ENCODE data around the gene FHIT. TPM values are rescaled to one million over a fixed set of nuclear protein-coding genes. Genes with fewer than 3 reads are reported as not detected.
A peak's percentile ranks its signal among the peaks of the same experiment; 100 is the strongest.

Gene FHIT
- total and polyA plus RNA-seq, 2 of the 4 experiments (the other 2 are of a cell fraction): 0.07 TPM; not detected in 1

GRCh38 chr3:60742606-60743145 lies 508.6 kb downstream of the FHIT start:
- Histone ChIP-seq H2BK20ac (ENCODE audit: low read depth, low read length) (0 out of 2 replicates have a peak overlapping the region, but pooled peaks have one; percentile 17), H3K36me3 (ENCODE audit: control insufficient read depth, insufficient read depth, low read length) (no peaks in the 10 kb centered on the region), H4K5ac (ENCODE audit: low read depth, low read length) (peak overlapping the region; percentile 15; the same call in 1 of the 2 replicates), H3K27me3 (ENCODE audit: control insufficient read depth, insufficient read depth, low read length) (no peaks in the 10 kb centered on the region), H2BK120ac (ENCODE audit: low read depth, low read length) (peak overlapping the region; percentile 24), H4K20me1 (ENCODE audit: insufficient read depth, low read length) (no peaks in the 10 kb centered on the region), H2BK15ac (ENCODE audit: low read depth, low read length) (no peak overlapping the region), H3K9me3 (ENCODE audit: control insufficient read depth, insufficient read depth, low read length) (no peaks in the 10 kb centered on the region), H3K23ac (ENCODE audit: low read depth, low read length) (no peak overlapping the region), H2BK5ac (ENCODE audit: low read depth, low read length, poor library complexity, severe bottlenecking) (no peak overlapping the region), H3K9me1 (ENCODE audit: insufficient read depth, low read length) (no peaks in the 10 kb centered on the region), H4K91ac (ENCODE audit: insufficient read depth, low read depth, low read length) (no peak overlapping the region; the same call in 1 of the 2 replicates), H2AK9ac (replicated peaks; ENCODE audit: low read depth, low read length, poor library complexity) (no peak overlapping the region), H3K79me1 (ENCODE audit: low read depth in 1 of 2, low read length in 2 of 2) (no peaks in the 10 kb centered on the region), H3K27ac (ENCODE audit: insufficient read depth, low read length) (no peak overlapping the region), H3K4ac (ENCODE audit: low read depth, low read length) (no peak overlapping the region), H3K56ac (ENCODE audit: extremely low read depth, insufficient read depth, low read length) (no peak overlapping the region), H3K4me2 (ENCODE audit: low read depth, low read length) (no peak overlapping the region), H3K18ac (ENCODE audit: low read depth, low read length) (peak overlapping the region; percentile 35; the same call in 1 of the 2 replicates), H3K4me3 (ENCODE audit: insufficient read depth, low read depth, low read length) (no peak overlapping the region), H2AK5ac (ENCODE audit: low read depth, low read length) (no peak overlapping the region), H3K14ac (replicated peaks; ENCODE audit: low read depth, low read length) (no peak overlapping the region), H2AFZ (replicated peaks; ENCODE audit: low read length, poor library complexity) (no peak overlapping the region), H3K4me1 (ENCODE audit: control insufficient read depth, insufficient read depth, low read length) (peaks cover 4% of the 10 kb centered on the region), H3K9ac (ENCODE audit: low read depth, low read length) (no peak overlapping the region), H4K8ac (ENCODE audit: low read depth in 2 of 2, low read length in 2 of 2) (no peak overlapping the region; a peak in 1 of 4 replicates)
- intact Hi-C loops (cut with micrococcal nuclease): no loop called here
- no CpG with 5 or more reads among the region's 8 CpGs for WGBS, 2 experiments (ENCODE audit: extremely low coverage in 2 of 2, insufficient read length in 1 of 2)
- ChIA-PET POLR2A (ENCODE audit: unreplicated experiment) (no interaction called here), CTCF (interaction anchor here (0.7 kb wide), 1 partner anchor 16 kb away, joined by 3 read pairs; no protein-coding TSS in a partner anchor)
- dilution Hi-C loops (cut with HindIII; ENCODE audit: low sequenced_read_pairs, unreplicated experiment): no loop called here
- in situ Hi-C loops (cut with MboI; ENCODE audit: low sequenced_read_pairs): no loop called here
- peak; percentile 24; the same call in 1 of the 2 replicates for TF ChIP-seq SMC3 (IDR thresholded peaks at IDR 0.05; ENCODE audit: low read depth, low read length)
- TF ChIP-seq POLR2A (IDR thresholded peaks at IDR 0.05; ENCODE audit: low read depth, low read length): no peak
- TF ChIP-seq CTCF (conservative IDR thresholded peaks at IDR 0.05; ENCODE audit: low read depth, low read length): peak; percentile 27
- no peak for TF ChIP-seq CHD1 (IDR thresholded peaks at IDR 0.05; ENCODE audit: low read depth, low read length)
- no peak for TF ChIP-seq BHLHE40 (IDR thresholded peaks at IDR 0.05; ENCODE audit: low read depth, low read length)
- no peak for TF ChIP-seq NFE2L2 (IDR thresholded peaks at IDR 0.05; ENCODE audit: low read depth, low read length)
- BruUV-seq (replicated peaks): no TSS peak
- DNase-seq (peak; percentile 47), ATAC-seq (ENCODE audit: low read depth) (peak; percentile 84)
